NCI-H1048 (cell line): ENCODE data around the gene SMIM38.
"Not testable (repeated sequence)": the region's sequence is repeated elsewhere in the genome, so short reads cannot be mapped to it uniquely, and the experiment has no call there.

Experiments used
- DNase-seq: peaks from one replicate; lab custom pipeline; 2025; lab: John Stamatoyannopoulos, UW

Gene SMIM38

DNA sequence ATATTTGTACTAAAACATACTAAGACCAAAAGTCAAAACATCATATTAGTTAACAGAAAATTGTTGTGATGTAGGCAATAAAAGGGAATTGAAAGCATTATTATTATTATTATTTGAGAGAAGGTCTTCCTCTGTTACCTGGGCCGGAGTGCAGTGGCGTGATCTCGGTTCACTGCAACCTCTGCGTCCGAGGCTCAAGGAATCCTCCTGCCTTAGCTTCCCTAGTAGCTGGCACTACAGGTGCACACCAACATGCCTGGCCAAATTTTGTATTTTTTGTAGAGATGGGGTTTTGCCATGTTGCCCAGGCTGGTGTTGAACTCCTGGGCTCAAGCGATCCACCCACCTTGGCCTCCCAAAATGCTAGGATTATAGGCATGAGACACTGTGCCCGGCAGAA lies 15.6 kb upstream of the SMIM38 start:
- DNase-seq, result not testable (repeated sequence)

DNA sequence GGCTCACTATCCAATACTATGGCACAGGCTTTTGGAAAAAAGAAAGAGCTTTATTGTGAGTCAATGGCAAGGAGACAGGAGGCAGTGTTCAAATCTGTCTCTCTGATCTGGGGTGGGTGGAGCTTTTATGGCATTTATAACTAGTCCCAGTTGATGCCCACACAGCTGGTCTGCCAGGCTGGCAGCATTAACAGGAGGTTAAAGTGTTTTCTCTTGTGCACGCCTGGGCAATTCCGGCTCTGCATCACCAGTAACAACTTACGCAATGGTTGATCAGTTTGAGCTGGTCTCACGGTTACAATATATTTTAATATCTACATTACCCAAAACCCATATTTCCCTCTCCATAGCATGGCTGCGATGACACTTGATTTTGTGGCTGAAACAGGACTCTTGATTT lies 15.1 kb upstream of the SMIM38 start:
- no peak for DNase-seq

DNA sequence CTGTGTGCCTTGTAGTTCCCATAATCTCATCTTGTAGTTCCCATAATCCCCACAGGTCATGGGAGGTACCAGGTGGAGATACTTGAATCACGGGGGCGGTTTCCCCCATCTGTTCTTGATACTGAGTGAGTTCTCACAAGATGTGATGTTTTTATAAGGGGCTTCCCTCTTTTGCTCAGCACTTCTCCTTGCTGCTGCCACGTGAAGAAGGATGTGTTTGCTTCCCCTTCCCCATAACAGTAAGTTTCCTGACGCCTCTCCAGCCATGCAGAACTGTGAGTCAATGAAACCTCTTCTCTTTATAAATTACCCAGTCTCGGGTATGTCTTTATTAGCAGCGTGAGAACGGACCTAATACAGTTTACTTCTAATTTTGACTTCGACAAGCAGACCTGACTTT lies 14.0 kb upstream of the SMIM38 start:
- DNase-seq, result no peak

DNA sequence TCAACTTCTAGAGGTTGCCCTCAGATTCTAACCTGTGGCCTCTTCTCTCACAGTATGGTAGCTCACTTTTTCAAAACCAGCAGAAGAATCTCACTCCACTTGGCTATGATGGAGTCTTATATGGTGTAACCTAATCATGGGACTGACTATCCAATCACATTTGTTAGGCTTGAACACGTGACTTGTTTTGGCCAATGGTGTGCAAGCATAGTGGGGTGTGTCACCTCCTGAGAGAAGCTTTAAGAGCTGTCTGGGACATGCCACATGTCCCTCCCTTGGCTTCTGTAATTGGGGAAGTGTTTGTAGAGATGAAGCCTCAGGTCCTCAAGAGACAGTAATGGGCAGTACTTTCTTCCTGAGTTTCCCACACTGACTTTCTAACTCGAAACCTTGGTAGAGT lies 12.8 kb upstream of the SMIM38 start:
- DNase-seq, result no peak

DNA sequence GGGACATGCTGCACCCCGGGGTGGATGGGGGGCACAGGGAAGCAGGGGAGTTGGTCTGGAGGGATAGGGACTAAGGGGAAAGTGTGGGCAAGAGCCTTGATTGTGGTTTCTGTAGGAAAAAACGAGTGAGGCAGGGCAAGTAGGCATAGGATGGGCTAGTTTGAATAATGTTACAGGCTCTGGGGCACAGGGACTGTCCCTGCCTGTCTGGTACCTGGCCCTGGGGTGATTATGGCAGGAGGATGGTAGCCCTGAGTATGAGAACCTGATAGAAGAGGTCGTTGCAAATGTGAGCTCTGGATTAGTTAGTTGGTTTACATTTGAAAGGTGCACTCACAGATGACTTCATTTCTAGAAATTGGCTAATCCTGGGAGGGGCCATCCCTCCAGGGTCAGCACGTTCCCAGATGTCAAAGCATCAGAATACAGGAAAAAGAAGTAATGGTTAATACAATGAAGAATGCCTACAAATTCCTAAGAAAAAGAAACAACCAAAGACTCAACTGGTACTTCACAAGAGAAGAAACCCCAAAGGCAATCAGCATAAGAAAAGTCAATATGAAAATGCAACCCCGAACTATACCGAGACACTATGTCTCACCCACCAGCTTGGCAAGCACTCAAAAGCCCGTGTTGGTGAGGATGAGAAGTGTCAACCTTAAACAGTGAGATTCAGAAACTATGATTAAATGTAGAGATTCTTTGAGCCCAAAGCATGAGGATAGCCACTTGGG lies 11.3 kb upstream of the SMIM38 start:
- DNase-seq, result no peak

- no peak for DNase-seq
Observed at GRCh38 chr11:69145050-69145380, 10.7 kb upstream of the SMIM38 start.

- DNase-seq, result no peak
Observed at GRCh38 chr11:69148377-69148762, 7.4 kb upstream of the SMIM38 start.

- DNase-seq, result no peak
Observed at GRCh38 chr11:69148806-69149205, 6.9 kb upstream of the SMIM38 start.

GRCh38 chr11:69149338-69150045 lies 6.2 kb upstream of the SMIM38 start:
- not testable (repeated sequence) for DNase-seq

- no peak for DNase-seq
Observed at GRCh38 chr11:69150175-69150574, 5.6 kb upstream of the SMIM38 start.

DNA sequence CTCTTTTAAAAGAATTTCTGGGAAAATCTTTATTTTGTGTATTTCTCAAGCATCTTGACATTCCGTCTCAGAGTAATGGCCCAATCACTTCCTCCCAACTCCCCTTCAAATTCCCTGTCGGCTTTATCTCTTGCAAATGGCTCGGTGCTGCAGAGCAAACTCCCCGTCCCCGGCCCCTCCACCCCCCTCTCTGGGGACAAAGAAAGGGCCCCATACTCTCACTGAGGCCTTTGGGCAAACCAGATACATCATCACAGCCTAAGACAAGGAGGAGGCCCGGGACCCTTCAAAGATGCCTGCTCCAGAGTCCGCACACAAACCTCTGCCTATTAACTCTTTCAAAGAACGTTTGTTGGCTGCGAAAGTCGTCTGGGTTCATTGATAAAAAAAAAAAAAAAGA lies 3.9 kb upstream of the SMIM38 start:
- DNase-seq, result no peak

DNA sequence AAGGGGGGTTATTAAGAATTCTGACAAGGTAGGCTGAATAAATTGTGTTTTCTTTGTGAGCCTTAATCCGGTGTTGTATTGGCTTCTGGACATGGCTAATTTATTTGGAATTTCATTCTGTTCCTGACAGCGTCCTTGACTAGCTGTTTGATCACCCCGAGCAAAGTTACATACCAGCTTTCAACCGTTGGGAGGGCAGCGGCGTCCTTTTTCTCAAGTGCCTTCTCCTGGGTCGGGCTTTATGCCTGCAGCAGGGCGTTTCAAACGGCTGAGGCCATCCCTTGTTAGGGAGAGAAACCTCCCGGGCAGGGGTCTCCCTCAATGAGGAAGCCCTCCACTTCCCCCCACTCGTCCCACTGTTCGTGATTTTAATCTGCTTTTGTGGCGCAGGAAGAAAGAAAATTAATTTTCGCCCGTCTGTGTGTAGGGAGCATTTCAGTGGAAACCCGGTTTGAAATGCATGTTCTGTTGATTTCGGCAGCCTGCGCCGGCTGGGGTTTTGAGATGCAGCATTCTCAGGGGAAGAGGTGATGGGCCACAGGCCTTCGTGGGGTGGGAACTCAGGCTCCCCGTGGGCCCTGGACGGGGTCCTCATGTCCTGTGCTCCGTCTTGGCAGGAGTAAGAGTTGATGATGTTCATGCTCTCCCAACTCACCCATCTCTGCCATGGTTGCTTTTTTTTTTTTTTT lies 2.9 kb upstream of the SMIM38 start:
- DNase-seq, result no peak

DNA sequence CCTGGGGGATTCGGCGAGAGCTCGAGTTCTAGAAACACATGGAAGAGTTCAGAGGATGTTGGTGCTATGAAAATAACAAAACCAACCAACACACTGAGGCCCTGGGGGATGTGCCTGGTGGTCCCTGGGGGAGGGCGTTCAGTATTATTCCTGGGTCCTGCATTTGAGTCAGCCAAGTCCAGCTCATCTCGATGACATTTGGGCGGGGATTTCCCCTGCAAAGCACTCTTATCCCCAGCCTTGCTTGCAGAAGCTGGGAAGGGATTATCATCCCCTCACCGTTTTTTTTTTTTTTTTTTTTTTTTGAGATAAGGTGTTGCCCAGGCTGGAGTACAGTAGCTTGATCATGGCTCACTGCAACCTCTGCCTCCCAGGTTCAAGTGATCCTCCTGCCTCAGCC lies 2.1 kb upstream of the SMIM38 start:
- no peak for DNase-seq

GRCh38 chr11:69154211-69154913 lies 1.4 kb upstream of the SMIM38 start:
- DNase-seq, result no peak

DNA sequence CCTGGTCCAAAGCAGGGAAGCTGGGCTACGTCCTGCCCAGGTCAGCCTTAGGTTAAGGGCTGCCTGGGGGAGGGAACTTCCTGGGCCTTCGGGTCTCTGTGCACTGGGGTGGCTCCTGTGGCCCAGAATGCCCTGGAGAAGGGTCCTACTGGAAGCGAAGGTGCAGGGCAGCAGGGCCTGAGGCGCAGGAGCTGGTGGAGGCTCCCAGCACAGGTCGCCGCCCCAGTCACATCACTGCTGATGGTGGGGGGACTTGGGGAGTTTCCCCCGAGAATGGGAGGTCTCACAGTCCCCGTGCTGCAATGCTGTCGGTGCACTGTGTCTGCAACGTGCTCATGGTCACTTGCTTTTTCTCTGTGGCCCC lies 815 bp upstream of the SMIM38 start:
- DNase-seq, result no peak

- no peak for DNase-seq
Observed at GRCh38 chr11:69156235-69156639, 502 bp downstream of the SMIM38 start.

DNA sequence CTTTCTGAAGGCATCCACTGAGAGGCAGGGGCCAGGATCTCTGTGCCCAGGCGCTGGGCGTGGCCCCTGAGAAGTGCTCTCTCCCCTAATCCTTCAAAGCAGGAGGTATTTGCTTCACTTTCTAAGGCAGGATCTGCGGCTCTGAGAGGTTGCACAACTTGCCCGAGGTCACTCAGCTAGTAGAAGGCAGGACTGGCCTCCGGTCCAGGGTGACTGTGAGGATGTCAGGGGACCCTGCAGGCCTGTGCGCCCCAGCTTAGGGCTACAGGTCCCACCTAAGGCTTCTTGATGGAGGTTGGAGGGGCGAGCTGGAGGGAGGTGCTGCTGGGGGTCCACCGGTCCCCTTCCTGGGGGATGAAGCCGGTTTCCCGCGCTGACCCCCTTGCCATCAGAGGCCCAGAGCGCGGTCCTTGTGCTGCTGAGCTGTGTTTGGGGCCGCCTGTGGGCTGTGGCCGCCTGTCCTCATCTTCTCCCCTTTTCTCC lies 979 bp downstream of the SMIM38 start:
- DNase-seq, result no peak

- no peak for DNase-seq
Observed at GRCh38 chr11:69157156-69157821, 1.6 kb downstream of the SMIM38 start.

DNA sequence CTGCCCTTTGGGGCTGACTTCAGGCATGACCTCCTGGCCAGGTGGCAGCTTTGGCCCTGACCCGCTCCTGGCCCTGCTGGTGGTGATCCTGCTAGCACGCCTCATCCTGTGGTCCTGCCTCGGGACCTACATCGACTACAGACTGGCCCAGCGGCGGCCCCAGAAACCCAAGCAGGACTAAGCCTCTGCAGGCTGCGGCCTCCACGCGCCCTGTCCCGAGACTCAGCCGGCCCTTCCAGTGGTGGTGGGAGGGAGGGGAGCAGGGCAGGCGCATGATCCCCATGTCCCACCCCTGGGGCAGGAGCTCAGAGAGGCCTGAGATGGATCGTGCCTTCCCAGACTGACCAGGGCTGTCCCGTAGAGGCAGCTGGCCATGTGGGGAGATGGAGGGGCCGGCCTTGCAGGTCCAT lies 2.1 kb downstream of the SMIM38 start:
- DNase-seq, result no peak

DNA sequence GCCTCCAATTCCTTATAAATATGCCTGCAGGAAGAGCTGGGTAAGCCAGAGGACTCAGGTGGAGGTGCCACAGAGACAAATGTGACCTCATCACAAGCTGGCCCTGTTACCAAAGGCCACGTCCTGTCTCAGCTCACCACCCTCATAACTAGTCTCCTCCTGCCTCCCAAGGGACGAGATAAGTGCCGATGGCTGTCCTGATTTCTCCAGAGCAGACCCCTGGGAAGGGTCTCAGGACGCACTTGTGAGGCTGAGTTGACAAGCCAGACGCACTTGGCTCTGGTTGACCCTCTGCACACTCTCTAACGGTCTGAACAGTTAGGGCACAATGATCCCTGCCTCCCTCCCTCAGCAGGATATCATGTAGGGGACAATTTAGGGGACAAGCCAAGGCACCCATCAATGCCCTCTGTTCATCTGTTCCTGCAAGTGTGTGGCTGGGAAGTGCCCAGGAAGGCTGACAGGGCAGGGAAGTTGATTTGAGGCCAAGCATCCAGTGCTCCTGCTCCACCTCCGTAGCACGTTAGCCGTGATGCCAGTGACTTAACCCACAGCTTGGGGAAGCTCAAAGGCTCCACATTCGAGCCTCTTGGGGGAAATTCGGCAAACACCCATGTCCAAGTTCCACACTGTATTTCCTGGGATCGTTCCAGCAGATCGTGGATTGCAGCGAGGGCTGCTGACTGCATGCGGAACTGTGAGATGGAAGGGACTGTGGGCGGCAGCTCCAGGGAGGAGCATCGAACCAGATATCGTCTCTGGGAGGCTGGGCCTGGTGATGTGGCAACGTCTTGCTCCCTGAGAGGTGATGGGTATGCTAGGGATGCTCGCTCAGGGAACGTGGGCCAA lies 2.8 kb downstream of the SMIM38 start:
- DNase-seq, result no peak
